Activated naive CD8-positive, alpha-beta T cell (primary cell): Measurements from ENCODE around the gene ANKRD11.

Experiments
- H3K27ac Mint-ChIP-seq: one replicate; pipeline ENCODE4 v1.8.0; 2021; ENCODE audit warnings: mixed read lengths
- H3K27me3 Mint-ChIP-seq: one replicate; pipeline ENCODE4 v1.8.0; 2021; ENCODE audit warnings: mixed read lengths
- H3K36me3 Mint-ChIP-seq: one replicate; pipeline ENCODE4 v1.8.0; 2021; ENCODE audit warnings: mixed read lengths
- H3K4me1 Mint-ChIP-seq: one replicate; pipeline ENCODE4 v1.8.0; 2021; ENCODE audit warnings: low read depth, mixed read lengths
- H3K4me3 Mint-ChIP-seq: one replicate; pipeline ENCODE4 v1.8.0; 2021; ENCODE audit warnings: mild to moderate bottlenecking, mixed read lengths
- H3K9me3 Mint-ChIP-seq: one replicate; pipeline ENCODE4 v1.8.0; 2021; ENCODE audit warnings: low read depth, mixed read lengths

ANKRD11 gene

DNA sequence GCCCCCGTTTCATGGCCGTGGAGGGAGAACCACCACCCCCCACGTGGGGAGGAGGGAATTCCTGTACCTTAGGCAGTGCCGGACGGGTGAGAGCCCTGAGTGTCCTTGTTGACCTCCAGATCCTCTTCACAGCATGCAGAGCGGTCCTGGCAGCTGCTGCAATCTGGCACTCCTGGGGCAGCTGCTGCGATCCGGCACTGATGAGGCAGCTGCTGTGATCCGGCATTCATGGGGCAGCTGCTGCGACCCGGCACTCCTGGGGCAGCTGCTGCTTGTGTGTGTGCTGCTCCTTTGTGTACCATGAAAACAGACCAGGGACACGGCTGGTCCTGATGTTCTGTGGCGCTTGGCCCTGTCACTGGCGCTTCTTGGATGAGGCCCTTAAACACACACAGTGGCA is 260.1 kb downstream of the ANKRD11 start:
- H3K4me1 Mint-ChIP-seq: peaks cover 4% of the 10 kb centered on the region
- no peak overlapping the region for H3K4me3 Mint-ChIP-seq
- H3K36me3 Mint-ChIP-seq: peaks cover 39% of the 10 kb centered on the region
- no peaks in the 10 kb centered on the region for H3K27me3 Mint-ChIP-seq
- H3K9me3 Mint-ChIP-seq: peaks cover 9% of the 10 kb centered on the region
- H3K27ac Mint-ChIP-seq: no peak overlapping the region

DNA sequence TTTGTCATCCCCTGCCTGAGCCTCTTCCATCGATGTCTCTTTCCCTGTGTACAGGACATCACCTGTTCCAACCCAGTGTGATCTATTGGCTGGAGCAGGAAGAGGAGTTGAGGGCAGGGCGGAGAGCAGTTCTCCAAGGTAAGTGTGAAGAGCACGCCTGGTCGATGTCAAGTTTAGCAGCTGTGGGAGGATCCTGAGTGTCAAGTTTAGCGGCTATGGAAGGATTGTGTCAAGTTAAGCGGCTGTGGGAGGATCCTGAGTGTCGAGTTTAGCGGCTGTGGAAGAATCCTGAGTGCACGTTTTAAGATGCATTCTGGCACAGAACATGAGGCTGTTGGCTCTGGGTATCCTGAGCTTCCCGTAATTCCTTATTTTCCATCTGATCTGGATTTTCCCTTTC is 265.7 kb downstream of the ANKRD11 start:
- H3K27me3 Mint-ChIP-seq: no peaks in the 10 kb centered on the region
- no peak overlapping the region for H3K4me3 Mint-ChIP-seq
- H3K36me3 Mint-ChIP-seq: peaks cover 35% of the 10 kb centered on the region
- no peak overlapping the region for H3K27ac Mint-ChIP-seq
- H3K9me3 Mint-ChIP-seq: peaks cover 9% of the 10 kb centered on the region
- H3K4me1 Mint-ChIP-seq: no peaks in the 10 kb centered on the region

GRCh38 chr16:89222931-89223330 is 267.4 kb downstream of the ANKRD11 start:
- no peak overlapping the region for H3K27ac Mint-ChIP-seq
- no peak overlapping the region for H3K4me3 Mint-ChIP-seq
- peaks cover 4% of the 10 kb centered on the region for H3K4me1 Mint-ChIP-seq
- peaks cover 9% of the 10 kb centered on the region for H3K9me3 Mint-ChIP-seq
- no peaks in the 10 kb centered on the region for H3K27me3 Mint-ChIP-seq
- peaks cover 25% of the 10 kb centered on the region for H3K36me3 Mint-ChIP-seq

- no peaks in the 10 kb centered on the region for H3K27me3 Mint-ChIP-seq
- H3K36me3 Mint-ChIP-seq: peaks cover 15% of the 10 kb centered on the region
- peaks cover 6% of the 10 kb centered on the region for H3K9me3 Mint-ChIP-seq
- H3K27ac Mint-ChIP-seq: no peak overlapping the region
- H3K4me3 Mint-ChIP-seq: no peak overlapping the region
- peaks cover 7% of the 10 kb centered on the region for H3K4me1 Mint-ChIP-seq
These were observed 268.8 kb downstream of the ANKRD11 start for GRCh38 chr16:89221604-89222003.

GRCh38 chr16:89219365-89219764 is 271.0 kb downstream of the ANKRD11 start:
- no peaks in the 10 kb centered on the region for H3K27me3 Mint-ChIP-seq
- H3K27ac Mint-ChIP-seq: peak overlapping the region; percentile 23
- H3K4me1 Mint-ChIP-seq: peaks cover 19% of the 10 kb centered on the region
- H3K36me3 Mint-ChIP-seq: peaks cover 4% of the 10 kb centered on the region
- peak overlapping the region; percentile 66 for H3K4me3 Mint-ChIP-seq
- H3K9me3 Mint-ChIP-seq: no peaks in the 10 kb centered on the region
